Retinal pigment epithelial cell (primary cell): ENCODE data around the gene GMDS.

Experiments used
- DNase-seq: peaks from one replicate; pipeline ENCODE4 v3.0.0-alpha.2; 2010; ENCODE audit warnings: low read depth
- H3K4me3 ChIP-seq: 2 replicates; pipeline ENCODE4 v1.5.1; 2011; ENCODE audit warnings: mild to moderate bottlenecking, low read length, control low read depth, moderate library complexity
- TF ChIP-seq, protein P1 (sequence below): conservative IDR thresholded peaks from 2 replicates; pipeline ENCODE4 v1.5.1; 2011; ENCODE audit warnings: low read depth, low read length, control low read depth, inconsistent platforms

GMDS gene

DNA sequence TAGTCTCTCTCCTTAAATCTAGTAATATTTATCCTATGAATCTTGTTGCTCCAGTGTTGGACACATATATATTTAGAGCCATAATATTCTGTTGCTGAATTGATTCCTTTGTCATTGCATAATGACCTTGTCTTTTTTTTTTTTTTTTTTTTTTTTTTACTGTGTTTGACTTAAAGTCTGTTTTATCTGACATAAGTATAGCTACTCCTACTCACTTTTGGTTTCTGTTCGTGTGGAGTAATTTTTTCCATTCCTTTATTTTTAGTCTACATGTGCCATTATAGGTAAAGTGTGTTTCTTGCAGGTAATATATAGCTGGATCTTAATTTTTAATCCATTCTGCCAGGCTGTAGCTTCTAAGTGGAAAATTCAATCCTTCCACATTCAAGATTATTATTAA is 166.5 kb downstream of the GMDS start:
- TF ChIP-seq, protein P1, sequence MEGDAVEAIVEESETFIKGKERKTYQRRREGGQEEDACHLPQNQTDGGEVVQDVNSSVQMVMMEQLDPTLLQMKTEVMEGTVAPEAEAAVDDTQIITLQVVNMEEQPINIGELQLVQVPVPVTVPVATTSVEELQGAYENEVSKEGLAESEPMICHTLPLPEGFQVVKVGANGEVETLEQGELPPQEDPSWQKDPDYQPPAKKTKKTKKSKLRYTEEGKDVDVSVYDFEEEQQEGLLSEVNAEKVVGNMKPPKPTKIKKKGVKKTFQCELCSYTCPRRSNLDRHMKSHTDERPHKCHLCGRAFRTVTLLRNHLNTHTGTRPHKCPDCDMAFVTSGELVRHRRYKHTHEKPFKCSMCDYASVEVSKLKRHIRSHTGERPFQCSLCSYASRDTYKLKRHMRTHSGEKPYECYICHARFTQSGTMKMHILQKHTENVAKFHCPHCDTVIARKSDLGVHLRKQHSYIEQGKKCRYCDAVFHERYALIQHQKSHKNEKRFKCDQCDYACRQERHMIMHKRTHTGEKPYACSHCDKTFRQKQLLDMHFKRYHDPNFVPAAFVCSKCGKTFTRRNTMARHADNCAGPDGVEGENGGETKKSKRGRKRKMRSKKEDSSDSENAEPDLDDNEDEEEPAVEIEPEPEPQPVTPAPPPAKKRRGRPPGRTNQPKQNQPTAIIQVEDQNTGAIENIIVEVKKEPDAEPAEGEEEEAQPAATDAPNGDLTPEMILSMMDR = no peak
- no peak overlapping the region for H3K4me3 ChIP-seq
- no peak for DNase-seq

DNA sequence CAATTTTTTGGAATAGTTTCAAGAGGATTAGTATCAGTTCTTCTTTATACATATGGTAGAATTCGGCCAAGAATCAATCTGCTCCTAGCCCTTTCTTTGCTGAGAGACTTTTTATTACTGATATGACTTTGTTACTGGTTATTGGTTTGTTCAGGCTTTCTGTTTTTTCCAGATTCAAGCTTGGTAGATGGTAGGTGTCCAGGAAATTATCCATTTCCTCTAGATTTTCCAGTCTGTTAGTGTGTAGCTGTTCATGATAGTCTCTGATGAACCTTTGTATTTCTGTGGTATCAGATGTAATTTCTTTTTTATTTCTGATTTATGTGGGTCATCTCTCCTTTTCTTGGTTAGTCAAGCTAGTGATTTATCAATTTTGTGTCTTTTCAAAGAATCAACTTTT is 167.6 kb downstream of the GMDS start:
- TF ChIP-seq, protein P1 = no peak
- H3K4me3 ChIP-seq = no peak overlapping the region
- DNase-seq = no peak

DNA sequence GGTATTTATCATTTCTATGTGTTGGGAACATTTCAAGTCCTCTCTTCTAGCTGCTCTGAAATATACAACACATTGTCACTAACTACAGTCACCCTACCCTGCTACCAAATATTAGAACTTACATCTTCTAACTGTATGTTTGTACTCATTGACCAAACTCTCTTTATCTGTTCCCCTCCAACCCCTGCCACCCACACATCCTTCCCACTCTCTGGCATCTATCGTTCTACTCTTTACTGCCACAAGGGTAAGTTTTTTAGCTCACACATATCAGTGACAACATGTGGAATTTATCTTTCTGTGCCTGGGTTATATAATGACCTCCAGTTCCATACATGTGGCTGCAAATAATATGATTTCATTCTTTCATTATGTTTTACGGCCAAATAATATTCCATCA is 171.9 kb downstream of the GMDS start:
- H3K4me3 ChIP-seq = no peak overlapping the region
- no peak for DNase-seq
- TF ChIP-seq, protein P1 = no peak

DNA sequence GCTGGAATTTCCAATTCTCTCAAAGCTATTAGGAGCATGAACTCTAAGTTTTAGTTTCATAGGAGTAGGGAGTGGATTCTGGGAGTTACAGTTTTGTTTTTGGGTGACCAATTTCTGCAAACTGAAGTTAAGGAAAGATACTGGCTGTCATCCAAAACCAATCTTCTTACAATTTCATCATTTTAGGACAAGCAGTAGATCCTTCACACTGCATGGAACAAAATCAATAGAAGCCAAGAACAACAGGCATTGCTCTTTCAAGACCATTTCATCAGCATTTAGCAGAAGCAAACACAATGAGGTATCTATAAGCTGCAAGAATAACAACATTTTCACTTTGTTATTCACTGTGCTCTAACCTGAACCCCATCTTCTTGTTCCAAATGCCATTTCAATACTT is 173.0 kb downstream of the GMDS start:
- H3K4me3 ChIP-seq = no peak overlapping the region
- TF ChIP-seq, protein P1 = no peak
- DNase-seq = no peak

DNA sequence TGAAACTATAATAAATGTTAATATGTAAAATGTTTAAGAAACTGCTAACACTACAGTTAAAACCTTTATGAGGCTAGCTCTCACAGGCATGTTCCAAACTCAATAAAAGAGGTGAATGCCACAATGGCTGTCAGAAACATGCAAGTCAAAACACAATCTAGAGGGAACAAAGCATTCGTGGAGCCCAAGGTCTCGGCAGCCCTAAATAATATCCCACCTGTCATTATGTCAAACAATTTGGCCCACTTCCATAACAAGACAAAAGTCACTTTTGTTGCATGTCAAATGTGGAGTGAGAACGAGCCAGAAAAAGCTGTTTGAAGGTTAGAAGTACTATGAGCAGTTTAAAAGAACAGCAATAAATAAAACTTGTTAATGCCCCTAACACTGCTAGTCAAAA is 181.9 kb downstream of the GMDS start:
- TF ChIP-seq, protein P1 = no peak
- DNase-seq = no peak
- no peak overlapping the region for H3K4me3 ChIP-seq

DNA sequence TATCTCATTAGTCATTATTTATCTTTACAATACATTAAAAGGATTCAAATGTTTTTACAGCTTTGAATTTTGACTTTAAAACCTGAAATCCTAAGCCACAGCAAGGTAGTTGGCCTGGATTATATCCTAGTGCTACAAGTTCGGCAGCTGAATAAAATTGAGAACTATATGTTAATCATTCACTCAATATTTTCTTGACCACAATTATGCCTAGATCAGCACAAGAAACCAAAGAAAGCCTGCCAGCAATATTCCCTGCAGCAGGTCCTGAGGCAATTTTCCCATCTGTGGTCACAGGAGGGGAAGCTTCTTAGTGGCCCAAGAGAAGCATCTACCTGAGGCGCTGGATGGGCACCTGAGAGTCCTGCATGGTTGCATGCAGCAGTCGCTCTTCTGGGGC is 183.5 kb downstream of the GMDS start:
- TF ChIP-seq, protein P1 = no peak
- DNase-seq = no peak
- H3K4me3 ChIP-seq = no peak overlapping the region

DNA sequence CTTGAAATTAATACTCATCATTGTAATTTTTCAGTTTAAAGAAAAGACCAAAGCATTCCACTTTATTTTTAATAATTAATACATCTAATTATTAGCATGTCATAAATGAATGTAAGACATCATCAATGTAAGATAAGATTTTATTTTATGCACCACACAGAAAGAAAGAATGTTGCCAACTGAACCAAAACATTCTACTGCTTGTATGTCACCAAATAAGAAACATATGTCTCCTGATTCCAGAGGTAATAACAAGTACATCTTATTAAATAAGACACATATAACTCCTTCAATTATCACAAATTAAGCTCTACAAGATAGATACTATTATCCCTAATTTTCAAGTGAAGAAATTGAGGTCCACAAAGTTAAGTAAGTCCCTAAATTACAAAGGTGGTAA is 189.5 kb downstream of the GMDS start:
- DNase-seq = no peak
- no peak overlapping the region for H3K4me3 ChIP-seq
- TF ChIP-seq, protein P1 = no peak
